HEK293T (cell line): Measurements from ENCODE around the gene CADPS2.

Source experiments
- ARNT ChIP-seq: fragments of 450-650 bp; IDR thresholded peaks from 2 replicates; pipeline ENCODE4 v1.6.1; 2017; ENCODE audit warnings: mild to moderate bottlenecking
- BHLHE40 ChIP-seq: fragments of 450-650 bp; IDR thresholded peaks from 2 replicates; pipeline ENCODE4 v1.6.1; 2016; ENCODE audit warnings: mild to moderate bottlenecking, moderate library complexity, borderline replicate concordance
- ELF4 ChIP-seq: fragments of 450-650 bp; IDR thresholded peaks from 2 replicates; pipeline ENCODE4 v1.6.1; 2017; ENCODE audit warnings: antibody characterized with exemption
- FOXK2 ChIP-seq: fragments of 450-650 bp; IDR thresholded peaks from 2 replicates; pipeline ENCODE4 v1.6.1; 2016; ENCODE audit warnings: mild to moderate bottlenecking
- FOXM1 ChIP-seq: fragments of 450-650 bp; IDR thresholded peaks from 2 replicates; pipeline ENCODE4 v1.6.1; 2017; ENCODE audit warnings: mild to moderate bottlenecking, borderline replicate concordance
- HDGF ChIP-seq: fragments of 450-650 bp; IDR thresholded peaks from 2 replicates; pipeline ENCODE4 v1.6.1; 2017; ENCODE audit warnings: antibody characterized with exemption, borderline replicate concordance
- L3MBTL2 ChIP-seq: fragments of 450-650 bp; conservative IDR thresholded peaks from 2 replicates; pipeline ENCODE4 v1.6.1; 2016; ENCODE audit warnings: mild to moderate bottlenecking
- LEF1 ChIP-seq: fragments of 450-650 bp; IDR thresholded peaks from 2 replicates; pipeline ENCODE4 v1.6.1; 2017; ENCODE audit warnings: mild to moderate bottlenecking, borderline replicate concordance
- SP1 ChIP-seq: fragments of 450-650 bp; IDR thresholded peaks from 2 replicates; pipeline ENCODE4 v1.6.1; 2017
- SUZ12 ChIP-seq: fragments of 450-650 bp; IDR thresholded peaks from 2 replicates; pipeline ENCODE4 v1.6.1; 2016; ENCODE audit warnings: mild to moderate bottlenecking
- TARDBP ChIP-seq: fragments of 450-650 bp; IDR thresholded peaks from 2 replicates; pipeline ENCODE4 v1.6.1; 2016
- ZNF384 ChIP-seq: fragments of 450-650 bp; IDR thresholded peaks from 2 replicates; pipeline ENCODE4 v1.6.1; 2016

DNA sequence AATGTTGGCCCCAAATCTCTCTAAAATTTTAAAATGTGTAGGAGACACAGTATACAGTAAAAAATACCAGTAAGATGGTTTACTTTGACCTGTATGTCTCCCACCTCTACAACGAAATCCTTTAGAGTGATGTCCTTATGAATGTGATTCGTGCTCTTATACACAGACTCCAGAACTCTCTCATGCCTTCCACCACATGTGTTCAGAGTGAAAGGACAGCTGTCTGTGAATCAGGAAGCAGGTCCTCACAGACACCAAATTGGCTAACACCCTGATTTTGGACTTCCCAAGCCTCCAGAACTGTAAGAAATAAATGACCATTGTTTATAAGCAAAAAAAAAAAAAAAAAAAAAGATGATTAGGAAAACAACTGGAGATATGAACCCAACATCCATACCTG, 222.5 kb downstream of the CADPS2 start:
- TF ChIP-seq L3MBTL2 = no peak
- TF ChIP-seq BHLHE40 = no peak
- no peak for TF ChIP-seq SUZ12
- TF ChIP-seq SP1 = no peak
- TF ChIP-seq ARNT = no peak
- TF ChIP-seq TARDBP = no peak
- TF ChIP-seq FOXK2 = no peak
- TF ChIP-seq HDGF = no peak
- TF ChIP-seq ZNF384 = no peak
- no peak for TF ChIP-seq ELF4
- no peak for TF ChIP-seq LEF1
- TF ChIP-seq FOXM1 = no peak
